ENCODE data around the gene RMND5A.

DNA sequence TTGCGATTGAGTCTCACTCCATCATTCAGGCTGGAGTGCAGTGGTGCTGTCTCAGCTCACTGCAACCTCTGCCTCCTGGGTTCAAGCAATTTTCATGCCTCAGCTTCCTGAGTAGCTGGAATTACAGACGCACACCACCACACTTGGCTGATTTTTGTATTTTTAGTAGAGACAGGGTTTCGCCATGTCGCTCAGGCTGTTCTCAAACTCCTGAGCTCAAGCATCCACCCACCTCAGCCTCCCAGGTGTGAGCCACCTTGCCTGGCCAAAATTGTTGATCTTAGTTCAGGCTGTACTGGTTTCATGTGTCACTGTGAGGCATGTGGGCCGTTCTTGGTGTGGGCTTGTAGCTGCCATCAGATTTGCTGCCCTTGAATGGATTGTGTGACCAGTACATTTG is 52.5 kb downstream of the RMND5A start:
- TF ChIP-seq YY1 (IDR thresholded peaks at IDR 0.05; ENCODE audit: low read depth) = no peak
- no peak for TF ChIP-seq CREB1 (IDR thresholded peaks at IDR 0.05; ENCODE audit: low read depth)
- TF ChIP-seq MAX (IDR thresholded peaks at IDR 0.05) = no peak
- no peak for TF ChIP-seq EGR1 (IDR thresholded peaks at IDR 0.05)
- TF ChIP-seq, protein P1, sequence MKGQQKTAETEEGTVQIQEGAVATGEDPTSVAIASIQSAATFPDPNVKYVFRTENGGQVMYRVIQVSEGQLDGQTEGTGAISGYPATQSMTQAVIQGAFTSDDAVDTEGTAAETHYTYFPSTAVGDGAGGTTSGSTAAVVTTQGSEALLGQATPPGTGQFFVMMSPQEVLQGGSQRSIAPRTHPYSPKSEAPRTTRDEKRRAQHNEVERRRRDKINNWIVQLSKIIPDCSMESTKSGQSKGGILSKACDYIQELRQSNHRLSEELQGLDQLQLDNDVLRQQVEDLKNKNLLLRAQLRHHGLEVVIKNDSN (IDR thresholded peaks at IDR 0.05) = no peak
- no peak for TF ChIP-seq RAD21 (IDR thresholded peaks at IDR 0.05; ENCODE audit: low read depth)
- TF ChIP-seq TEAD4 (IDR thresholded peaks at IDR 0.05) = no peak
- TF ChIP-seq TCF12 (IDR thresholded peaks at IDR 0.05; ENCODE audit: low read depth) = no peak
- no peak for TF ChIP-seq TAF1 (IDR thresholded peaks at IDR 0.05; ENCODE audit: low read depth)
- TF ChIP-seq, protein P2, sequence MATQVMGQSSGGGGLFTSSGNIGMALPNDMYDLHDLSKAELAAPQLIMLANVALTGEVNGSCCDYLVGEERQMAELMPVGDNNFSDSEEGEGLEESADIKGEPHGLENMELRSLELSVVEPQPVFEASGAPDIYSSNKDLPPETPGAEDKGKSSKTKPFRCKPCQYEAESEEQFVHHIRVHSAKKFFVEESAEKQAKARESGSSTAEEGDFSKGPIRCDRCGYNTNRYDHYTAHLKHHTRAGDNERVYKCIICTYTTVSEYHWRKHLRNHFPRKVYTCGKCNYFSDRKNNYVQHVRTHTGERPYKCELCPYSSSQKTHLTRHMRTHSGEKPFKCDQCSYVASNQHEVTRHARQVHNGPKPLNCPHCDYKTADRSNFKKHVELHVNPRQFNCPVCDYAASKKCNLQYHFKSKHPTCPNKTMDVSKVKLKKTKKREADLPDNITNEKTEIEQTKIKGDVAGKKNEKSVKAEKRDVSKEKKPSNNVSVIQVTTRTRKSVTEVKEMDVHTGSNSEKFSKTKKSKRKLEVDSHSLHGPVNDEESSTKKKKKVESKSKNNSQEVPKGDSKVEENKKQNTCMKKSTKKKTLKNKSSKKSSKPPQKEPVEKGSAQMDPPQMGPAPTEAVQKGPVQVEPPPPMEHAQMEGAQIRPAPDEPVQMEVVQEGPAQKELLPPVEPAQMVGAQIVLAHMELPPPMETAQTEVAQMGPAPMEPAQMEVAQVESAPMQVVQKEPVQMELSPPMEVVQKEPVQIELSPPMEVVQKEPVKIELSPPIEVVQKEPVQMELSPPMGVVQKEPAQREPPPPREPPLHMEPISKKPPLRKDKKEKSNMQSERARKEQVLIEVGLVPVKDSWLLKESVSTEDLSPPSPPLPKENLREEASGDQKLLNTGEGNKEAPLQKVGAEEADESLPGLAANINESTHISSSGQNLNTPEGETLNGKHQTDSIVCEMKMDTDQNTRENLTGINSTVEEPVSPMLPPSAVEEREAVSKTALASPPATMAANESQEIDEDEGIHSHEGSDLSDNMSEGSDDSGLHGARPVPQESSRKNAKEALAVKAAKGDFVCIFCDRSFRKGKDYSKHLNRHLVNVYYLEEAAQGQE (IDR thresholded peaks at IDR 0.05; ENCODE audit: low read depth) = no peak
- no peak for TF ChIP-seq EP300 (IDR thresholded peaks at IDR 0.05; ENCODE audit: borderline replicate concordance)
- TF ChIP-seq NFIC (IDR thresholded peaks at IDR 0.05) = no peak
- no peak for TF ChIP-seq CEBPB (IDR thresholded peaks at IDR 0.05)
- TF ChIP-seq FOXM1 (IDR thresholded peaks at IDR 0.05; ENCODE audit: borderline replicate concordance, low read depth) = no peak
